Keratinocyte (primary cell): ENCODE data around the gene RIPOR2.

Experiments used
- CTCF ChIP-seq, 3 experiments: IDR thresholded peaks in 1 of 3; conservative IDR thresholded peaks in 1 of 3; optimal IDR thresholded peaks in 1 of 3; 2 replicates in 2 of 3; 3 replicates in 1 of 3; pipeline versions ENCODE3 to v1.5.1; 2011; ENCODE audit warnings: low read length in 3 of 3, mild to moderate bottlenecking in 3 of 3, moderate library complexity in 2 of 3, control low read depth in 1 of 3, inconsistent platforms in 1 of 3; ENCODE audit not compliant: insufficient read depth in 2 of 3; ENCODE audit errors: extremely low read depth in 1 of 3
- EZH2 ChIP-seq: IDR thresholded peaks from one replicate; pipeline ENCODE4 v1.6.1; 2012; ENCODE audit warnings: inconsistent platforms, mild to moderate bottlenecking, low read length, moderate library complexity

GRCh38 chr6:24777227-24777626, 158.5 kb downstream of the RIPOR2 start:
- TF ChIP-seq CTCF (optimal IDR thresholded peaks at IDR 0.05 in 1 of 3, IDR thresholded peaks at IDR 0.05 in 1 of 3, conservative IDR thresholded peaks at IDR 0.05 in 1 of 3; ENCODE audit: extremely low read depth in 1 of 3, insufficient read depth in 2 of 3, low read length in 3 of 3) (no peak), EZH2 (no peak)
